CD14-positive monocyte (primary cell): ENCODE results near the gene SYTL3. TPM values are rescaled to one million over a fixed set of nuclear protein-coding genes. Genes with fewer than 3 reads are reported as not detected.
A peak's percentile ranks its signal among the peaks of the same experiment; 100 is the strongest.

ENCODE experiments used
- DNase-seq, 3 donors: peaks; one replicate each; pipeline ENCODE4 v3.0.0-alpha.2; 2011 to 2022
- H2AFZ ChIP-seq: 2 replicates; pipeline ENCODE4 v1.6.0; 2012; ENCODE audit warnings: mild to moderate bottlenecking, low read depth, low read length, inconsistent platforms; ENCODE audit not compliant: insufficient read depth, poor library complexity, severe bottlenecking
- H3K27ac ChIP-seq, 2 donors: 1 replicate in 1 of 2; 2 replicates in 1 of 2; pipeline ENCODE4 v1.5.1; 2012 to 2013; ENCODE audit warnings: low read length in 2 of 2, control low read depth in 1 of 2, inconsistent platforms in 1 of 2, low read depth in 1 of 2, mild to moderate bottlenecking in 1 of 2
- H3K27me3 ChIP-seq, 2 donors: one replicate each; pipeline versions ENCODE4 v1.6.0 to v1.6.1; 2011 to 2013; ENCODE audit warnings: low read length in 2 of 2; ENCODE audit not compliant: control insufficient read depth in 2 of 2, insufficient read depth in 2 of 2
- H3K36me3 ChIP-seq, 2 donors: replicated peaks in 1 of 2; 1 replicate in 1 of 2; 2 replicates in 1 of 2; pipeline versions ENCODE4 v1.5.1 to v1.6.1; 2012 to 2013; ENCODE audit warnings: low read length in 2 of 2, control low read depth in 1 of 2, inconsistent platforms in 1 of 2, mild to moderate bottlenecking in 1 of 2; ENCODE audit not compliant: insufficient read depth in 2 of 2, control insufficient read depth in 1 of 2
- H3K4me1 ChIP-seq, 2 donors: 1 replicate in 1 of 2; 2 replicates in 1 of 2; pipeline versions ENCODE4 v1.5.1 to v1.6.1; 2012 to 2013; ENCODE audit warnings: low read length in 2 of 2, control low read depth in 1 of 2, inconsistent platforms in 1 of 2, mild to moderate bottlenecking in 1 of 2, moderate library complexity in 1 of 2; ENCODE audit not compliant: insufficient read depth in 2 of 2, control insufficient read depth in 1 of 2
- H3K4me2 ChIP-seq: replicated peaks from 2 replicates; pipeline ENCODE3; 2012; ENCODE audit warnings: low read length, moderate library complexity, mild to moderate bottlenecking; ENCODE audit not compliant: poor library complexity, severe bottlenecking; ENCODE audit errors: extremely low read depth
- H3K4me3 ChIP-seq, 3 experiments: fragments of 200-600 bp in 1 of 3; sonication (generic) in 1 of 3; replicated peaks in 1 of 3; 1 replicate in 2 of 3; 2 replicates in 1 of 3; pipeline ENCODE4 v1.5.1; 2011 to 2013; ENCODE audit warnings: low read length in 3 of 3, mild to moderate bottlenecking in 3 of 3, control low read depth in 2 of 3, low read depth in 2 of 3, inconsistent platforms in 1 of 3, moderate library complexity in 1 of 3
- H3K79me2 ChIP-seq: 2 replicates; pipeline ENCODE4 v1.6.0; 2012; ENCODE audit warnings: mild to moderate bottlenecking, control low read depth, inconsistent platforms, low read length, moderate library complexity; ENCODE audit not compliant: insufficient read depth
- H3K9ac ChIP-seq: 2 replicates; pipeline ENCODE4 v1.6.0; 2017; ENCODE audit warnings: low read length, mild to moderate bottlenecking; ENCODE audit not compliant: insufficient read depth, poor library complexity, severe bottlenecking
- H3K9me3 ChIP-seq, 2 donors: replicated peaks in 1 of 2; 1 replicate in 1 of 2; 2 replicates in 1 of 2; pipeline versions ENCODE4 v1.5.1 to v1.6.1; 2012 to 2013; ENCODE audit warnings: low read length in 2 of 2, control low read depth in 1 of 2; ENCODE audit not compliant: control insufficient read depth in 1 of 2, insufficient read depth in 1 of 2
- H4K20me1 ChIP-seq: 2 replicates; pipeline ENCODE4 v1.6.0; 2012; ENCODE audit warnings: mild to moderate bottlenecking, low read length, control low read depth, moderate library complexity; ENCODE audit not compliant: insufficient read depth
- H3K27ac Mint-ChIP-seq, 7 donors: one replicate each; pipeline ENCODE4 v1.8.0; 2020; ENCODE audit warnings: mild to moderate bottlenecking in 7 of 7, mixed read lengths in 7 of 7, moderate library complexity in 6 of 7, inconsistent platforms in 2 of 7
- H3K27me3 Mint-ChIP-seq, 3 donors: one replicate each; pipeline ENCODE4 v1.8.0; 2021 to 2022; ENCODE audit warnings: low read depth in 3 of 3, mild to moderate bottlenecking in 3 of 3, mixed read lengths in 3 of 3, moderate library complexity in 3 of 3, inconsistent platforms in 1 of 3
- H3K36me3 Mint-ChIP-seq, 2 donors: one replicate each; pipeline ENCODE4 v1.8.0; 2020; ENCODE audit warnings: mixed read lengths in 2 of 2, inconsistent platforms in 1 of 2, mild to moderate bottlenecking in 1 of 2
- H3K4me1 Mint-ChIP-seq: one replicate; pipeline ENCODE4 v1.8.0; 2020; ENCODE audit warnings: mild to moderate bottlenecking, mixed read lengths
- H3K4me3 Mint-ChIP-seq, 2 donors: one replicate each; pipeline ENCODE4 v1.8.0; 2020; ENCODE audit warnings: mild to moderate bottlenecking in 2 of 2, mixed read lengths in 2 of 2, moderate library complexity in 1 of 2
- H3K9me3 Mint-ChIP-seq, 7 donors: one replicate each; pipeline ENCODE4 v1.8.0; 2020 to 2022; ENCODE audit warnings: mixed read lengths in 7 of 7, mild to moderate bottlenecking in 6 of 7, moderate library complexity in 6 of 7, inconsistent platforms in 2 of 7
- WGBS: methylation state at CpG from one replicate; pipeline ENCODE4 v1.1.5; 2013; ENCODE audit warnings: missing lambda C conversion rate; ENCODE audit not compliant: insufficient coverage; 5-methylcytosine and 5-hydroxymethylcytosine counted together
- intact Hi-C, 2 donors: fragments of 100-400 bp; cut with micrococcal nuclease; formaldehyde crosslinking; loops; one replicate each; pipeline versions ENCODE4 v1.15.0 to v1.15.1; 2023
- polyA plus RNA-seq, 3 donors: library from polyadenylated mRNA; depleted of rRNA in 1 of 3; unstranded in 2 of 3; stranded (reverse) in 1 of 3; fragments of 300-500 nt in 2 of 3; fragments of >200 nt in 1 of 3; fragmentation: Illumina TruSeq in 2 of 3; gene quantifications; 1 replicate in 2 of 3; 2 replicates in 1 of 3; pipeline ENCODE4 v1.2.3, GENCODE V29; 2012 to 2021
- TF ChIP-seq, protein P1 (sequence below): fragments of 200-600 bp; IDR thresholded peaks from one replicate; pipeline ENCODE4 v1.8.0; 2022; ENCODE audit warnings: antibody characterized with exemption, mild to moderate bottlenecking

SYTL3 gene
- polyA plus RNA-seq, 3 donors = 14.6 to 18.7 (median 14.8) TPM

DNA sequence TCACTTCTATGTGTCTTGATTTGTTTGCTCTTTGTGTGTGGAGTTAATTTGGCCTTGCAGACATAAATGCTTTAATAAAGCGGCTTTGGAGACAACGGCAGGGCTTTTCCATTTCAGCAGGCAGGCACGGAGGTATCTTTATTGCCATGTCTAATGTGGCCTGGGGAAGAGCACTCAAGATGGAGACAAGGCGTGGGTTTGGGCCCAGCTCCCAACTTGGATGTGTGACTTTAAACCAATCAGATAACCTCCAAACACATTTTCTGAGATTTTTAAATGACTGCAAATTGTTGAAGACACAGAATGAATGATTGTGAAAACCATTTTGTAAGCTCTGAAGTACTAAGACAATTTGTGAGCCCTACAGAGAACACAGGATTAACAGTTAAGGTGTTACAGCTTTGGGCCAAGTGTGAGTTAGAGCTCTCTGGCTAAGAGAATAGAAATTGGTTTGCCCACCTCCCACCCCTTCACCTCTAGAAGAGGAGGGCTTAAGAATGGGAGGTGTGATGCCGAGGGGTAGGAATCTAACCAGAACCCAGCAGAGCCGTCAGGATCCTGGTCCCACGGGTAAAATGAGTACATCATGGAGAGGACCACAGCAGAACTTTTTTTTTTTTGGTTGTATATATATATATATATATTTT, 14.3 kb upstream of the SYTL3 start:
- no peak for DNase-seq
- peak overlapping the region in 5 of 7 donors; percentile 13 to 77 (median 61) for H3K27ac Mint-ChIP-seq
- TF ChIP-seq, protein P1, sequence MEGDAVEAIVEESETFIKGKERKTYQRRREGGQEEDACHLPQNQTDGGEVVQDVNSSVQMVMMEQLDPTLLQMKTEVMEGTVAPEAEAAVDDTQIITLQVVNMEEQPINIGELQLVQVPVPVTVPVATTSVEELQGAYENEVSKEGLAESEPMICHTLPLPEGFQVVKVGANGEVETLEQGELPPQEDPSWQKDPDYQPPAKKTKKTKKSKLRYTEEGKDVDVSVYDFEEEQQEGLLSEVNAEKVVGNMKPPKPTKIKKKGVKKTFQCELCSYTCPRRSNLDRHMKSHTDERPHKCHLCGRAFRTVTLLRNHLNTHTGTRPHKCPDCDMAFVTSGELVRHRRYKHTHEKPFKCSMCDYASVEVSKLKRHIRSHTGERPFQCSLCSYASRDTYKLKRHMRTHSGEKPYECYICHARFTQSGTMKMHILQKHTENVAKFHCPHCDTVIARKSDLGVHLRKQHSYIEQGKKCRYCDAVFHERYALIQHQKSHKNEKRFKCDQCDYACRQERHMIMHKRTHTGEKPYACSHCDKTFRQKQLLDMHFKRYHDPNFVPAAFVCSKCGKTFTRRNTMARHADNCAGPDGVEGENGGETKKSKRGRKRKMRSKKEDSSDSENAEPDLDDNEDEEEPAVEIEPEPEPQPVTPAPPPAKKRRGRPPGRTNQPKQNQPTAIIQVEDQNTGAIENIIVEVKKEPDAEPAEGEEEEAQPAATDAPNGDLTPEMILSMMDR = no peak
- peaks cover 28% of the 10 kb centered on the region for H3K4me1 Mint-ChIP-seq
- Histone ChIP-seq H3K9ac (no peak overlapping the region), H3K4me2 (no peak overlapping the region), H3K36me3 (peaks cover 65 to 94% of the 10 kb centered on the region in 2 donors), H3K9me3 (no peaks in the 10 kb centered on the region), H3K27ac (peak overlapping the region in 1 of 2 donors; percentile 30), H3K27me3 (no peaks in the 10 kb centered on the region), H2AFZ (no peak overlapping the region), H3K79me2 (peaks cover 43% of the 10 kb centered on the region), H4K20me1 (peaks cover 89% of the 10 kb centered on the region), H3K4me3 (no peak overlapping the region), H3K4me1 (peaks cover 4 to 14% of the 10 kb centered on the region in 2 donors)
- no peaks in the 10 kb centered on the region for H3K9me3 Mint-ChIP-seq
- H3K27me3 Mint-ChIP-seq = peaks cover 0 to 2% (median 2%) of the 10 kb centered on the region in 3 donors
- H3K4me3 Mint-ChIP-seq = no peak overlapping the region
- intact Hi-C loops = no loop called here
- 100% methylated on average over 2 of the region's 7 CpGs for WGBS
- H3K36me3 Mint-ChIP-seq = peaks cover 70 to 83% of the 10 kb centered on the region in 2 donors

DNA sequence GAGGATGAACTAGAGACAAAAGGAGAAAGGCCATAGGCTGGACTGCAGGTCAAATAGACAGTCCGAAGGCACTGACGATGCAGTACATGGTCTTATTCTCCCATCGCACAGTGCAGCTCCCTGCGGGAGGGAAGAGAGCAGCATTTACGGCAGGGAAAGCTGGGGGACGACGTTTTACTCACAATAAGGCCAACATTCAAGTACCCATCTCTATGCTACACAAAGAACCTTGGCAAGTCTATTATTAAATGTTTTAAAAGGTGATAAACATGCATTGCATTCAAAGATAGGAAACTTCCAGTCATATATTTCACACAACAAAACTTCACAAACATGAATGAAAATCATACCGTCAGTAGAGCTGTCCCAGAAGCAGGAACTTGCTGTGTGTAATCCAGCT, 13.1 kb upstream of the SYTL3 start:
- intact Hi-C loops = no loop called here
- H3K36me3 Mint-ChIP-seq = peaks cover 64 to 80% of the 10 kb centered on the region in 2 donors
- no peaks in the 10 kb centered on the region for H3K9me3 Mint-ChIP-seq
- no peak overlapping the region for H3K27ac ChIP-seq
- TF ChIP-seq, protein P1 = no peak
- H4K20me1 ChIP-seq = peaks cover 85% of the 10 kb centered on the region
- H3K4me3 ChIP-seq = no peak overlapping the region
- H3K27me3 Mint-ChIP-seq = peaks cover 0 to 2% (median 2%) of the 10 kb centered on the region in 3 donors
- H3K4me2 ChIP-seq = no peak overlapping the region
- peaks cover 55% of the 10 kb centered on the region for H3K79me2 ChIP-seq
- H3K4me1 Mint-ChIP-seq = peaks cover 32% of the 10 kb centered on the region
- no peaks in the 10 kb centered on the region for H3K9me3 ChIP-seq
- WGBS = 97% methylated on average over 4 of the region's 8 CpGs
- H3K4me1 ChIP-seq = peaks cover 9 to 25% of the 10 kb centered on the region in 2 donors
- no peak overlapping the region for H2AFZ ChIP-seq
- peak overlapping the region in 3 of 7 donors; percentile 41 to 73 (median 63) for H3K27ac Mint-ChIP-seq
- peaks cover 58 to 94% of the 10 kb centered on the region in 2 donors for H3K36me3 ChIP-seq
- no peak overlapping the region for H3K4me3 Mint-ChIP-seq
- H3K9ac ChIP-seq = no peak overlapping the region
- no peaks in the 10 kb centered on the region for H3K27me3 ChIP-seq
- no peak for DNase-seq
